Measurements from ENCODE around the gene CNTNAP1.
"Not testable (repeated sequence)": the region's sequence is repeated elsewhere in the genome, so short reads cannot be mapped to it uniquely, and the experiment has no call there.

Gene CNTNAP1

DNA sequence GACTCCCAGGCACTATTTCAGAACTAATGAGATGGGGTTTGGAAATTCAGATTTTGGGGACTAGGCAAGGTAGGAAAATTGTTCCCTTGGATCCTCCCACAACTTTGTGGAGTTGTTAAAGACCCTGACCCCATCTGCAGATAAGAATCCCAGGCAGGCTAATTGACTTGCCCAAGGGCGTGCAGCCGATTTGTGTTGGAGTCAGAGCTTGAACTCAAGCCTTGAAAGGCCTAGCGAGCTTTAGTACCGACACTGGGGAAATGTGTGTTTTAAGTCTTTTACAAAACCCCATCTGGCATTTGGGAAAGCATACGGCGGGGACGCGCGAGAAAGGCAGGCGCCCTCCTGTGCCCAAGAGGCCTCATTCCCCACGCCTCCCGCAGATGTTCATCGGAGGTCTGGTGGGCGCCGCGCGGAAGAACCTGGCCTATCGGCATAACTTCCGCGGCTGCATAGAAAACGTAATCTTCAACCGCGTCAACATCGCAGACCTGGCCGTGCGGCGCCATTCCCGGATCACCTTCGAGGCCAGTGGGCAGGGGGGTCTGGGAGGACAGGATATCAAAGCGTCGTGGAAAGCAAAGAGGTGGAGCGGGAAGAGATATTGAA lies 4.3 kb downstream of the CNTNAP1 start:
- no peak for DNase-seq

- DNase-seq, result no peak
These were observed 5.5 kb downstream of the CNTNAP1 start for GRCh38 chr17:42687707-42688320.

- DNase-seq, result no peak
These were observed 8.3 kb downstream of the CNTNAP1 start for GRCh38 chr17:42690596-42690995.

DNA sequence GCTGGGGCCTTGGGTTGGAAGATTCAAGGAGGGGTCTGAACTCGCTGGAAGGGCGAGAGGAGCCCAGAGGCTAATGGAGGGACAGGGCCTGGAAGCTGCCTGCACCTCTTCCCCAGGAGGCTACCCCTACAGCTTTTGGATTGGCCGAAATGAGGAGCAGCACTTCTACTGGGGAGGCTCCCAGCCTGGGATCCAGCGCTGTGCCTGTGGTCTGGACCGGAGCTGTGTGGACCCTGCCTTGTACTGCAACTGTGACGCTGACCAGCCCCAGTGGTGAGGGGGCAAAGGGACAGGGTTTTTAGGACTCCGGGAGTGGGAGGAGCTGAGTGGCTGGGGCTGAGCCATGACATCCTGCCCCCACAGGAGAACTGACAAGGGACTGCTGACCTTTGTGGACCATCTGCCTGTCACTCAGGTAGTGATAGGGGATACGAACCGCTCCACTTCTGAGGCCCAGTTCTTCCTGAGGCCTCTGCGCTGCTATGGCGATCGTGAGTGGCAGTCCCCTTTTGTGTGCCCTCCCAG lies 8.8 kb downstream of the CNTNAP1 start:
- no peak for DNase-seq

GRCh38 chr17:42692489-42692888 lies 10.2 kb downstream of the CNTNAP1 start:
- no peak for DNase-seq

DNA sequence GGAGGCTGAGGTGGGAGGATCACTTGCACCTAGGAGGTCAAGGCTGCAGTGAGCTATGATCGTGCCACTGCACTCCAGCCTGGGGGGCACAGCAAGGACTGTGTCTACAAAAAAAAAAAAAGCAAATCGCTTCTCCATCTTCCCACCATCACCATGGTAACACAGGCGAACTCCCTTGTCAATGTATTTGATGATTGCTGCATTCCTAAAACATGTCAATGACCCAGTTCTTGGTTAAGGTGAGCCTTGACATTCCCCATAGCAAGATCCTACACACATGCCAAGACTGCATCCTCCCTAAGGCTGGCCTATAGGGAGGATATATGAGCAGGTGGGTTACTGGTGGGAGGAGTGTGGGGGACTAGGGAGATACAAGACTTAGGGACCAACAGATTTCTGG lies 12.2 kb downstream of the CNTNAP1 start:
- DNase-seq, result no peak

DNA sequence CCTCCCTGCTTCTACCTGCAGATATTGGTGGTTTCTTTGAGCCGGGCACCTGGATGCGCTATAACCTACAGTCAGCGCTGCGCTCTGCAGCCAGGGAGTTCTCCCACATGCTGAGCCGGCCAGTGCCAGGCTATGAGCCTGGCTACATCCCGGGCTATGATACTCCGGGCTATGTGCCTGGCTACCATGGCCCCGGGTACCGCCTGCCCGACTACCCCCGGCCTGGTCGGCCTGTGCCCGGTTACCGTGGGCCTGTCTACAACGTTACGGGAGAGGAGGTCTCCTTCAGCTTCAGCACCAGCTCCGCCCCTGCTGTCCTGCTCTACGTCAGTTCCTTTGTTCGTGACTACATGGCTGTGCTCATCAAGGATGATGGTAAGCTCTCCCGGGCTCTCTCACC lies 13.2 kb downstream of the CNTNAP1 start:
- DNase-seq, result no peak

- DNase-seq, result no peak
These were observed 14.9 kb downstream of the CNTNAP1 start for GRCh38 chr17:42697108-42697811.

DNA sequence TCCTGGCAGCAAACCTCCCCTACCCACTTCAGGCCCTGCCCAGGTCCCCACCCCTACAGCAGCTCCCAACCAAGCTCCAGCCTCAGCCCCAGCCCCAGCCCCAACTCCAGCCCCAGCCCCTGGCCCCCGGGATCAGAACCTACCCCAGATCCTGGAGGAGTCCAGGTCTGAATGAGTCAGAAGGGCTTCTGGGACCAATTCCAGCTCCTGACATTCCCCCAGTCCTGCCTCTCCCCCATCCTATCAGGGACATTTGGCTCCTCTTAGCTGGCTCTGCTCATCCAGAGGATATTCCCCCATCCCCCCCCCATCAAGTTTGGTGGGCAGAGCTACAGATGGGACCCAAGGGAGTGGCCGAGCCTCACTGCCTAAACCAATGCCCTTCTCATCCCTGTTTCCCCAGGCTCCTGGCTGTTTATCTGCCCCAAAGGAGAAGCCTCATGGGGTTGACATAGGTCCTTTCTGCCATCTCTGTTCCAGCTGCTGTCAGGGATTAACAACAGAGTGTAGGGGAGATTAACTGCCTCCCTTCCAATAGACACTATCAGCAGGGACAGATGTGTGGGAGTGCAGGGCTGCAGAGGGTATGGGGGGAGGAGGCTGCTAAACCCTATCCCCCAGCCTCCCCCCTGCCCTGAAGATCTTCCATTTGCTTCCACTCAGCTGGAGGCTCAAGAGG lies 16.5 kb downstream of the CNTNAP1 start:
- no peak for DNase-seq

GRCh38 chr17:42699415-42699740 lies 17.0 kb downstream of the CNTNAP1 start:
- no peak for DNase-seq

GRCh38 chr17:42700586-42701289 lies 18.4 kb downstream of the CNTNAP1 start:
- DNase-seq, result no peak

DNA sequence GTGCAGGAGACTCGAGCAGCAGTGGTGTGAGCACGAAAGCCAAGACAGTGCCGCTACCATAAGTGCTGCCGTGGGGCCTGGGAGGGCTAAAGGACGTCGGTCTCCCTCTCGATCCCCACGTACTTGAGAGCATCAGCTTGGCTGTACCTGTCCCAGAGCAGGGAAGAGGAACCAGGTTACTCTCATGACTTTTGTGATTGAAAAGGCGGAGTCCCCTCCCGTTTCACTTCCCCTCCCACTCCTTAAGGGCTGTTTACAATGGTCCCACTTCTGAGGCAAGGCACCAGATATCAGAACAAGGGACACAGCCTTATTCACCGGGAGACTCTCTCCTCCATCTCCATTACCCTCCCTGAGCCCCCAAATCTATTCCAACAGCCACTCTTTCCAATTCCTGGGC lies 20.1 kb downstream of the CNTNAP1 start:
- no peak for DNase-seq

DNA sequence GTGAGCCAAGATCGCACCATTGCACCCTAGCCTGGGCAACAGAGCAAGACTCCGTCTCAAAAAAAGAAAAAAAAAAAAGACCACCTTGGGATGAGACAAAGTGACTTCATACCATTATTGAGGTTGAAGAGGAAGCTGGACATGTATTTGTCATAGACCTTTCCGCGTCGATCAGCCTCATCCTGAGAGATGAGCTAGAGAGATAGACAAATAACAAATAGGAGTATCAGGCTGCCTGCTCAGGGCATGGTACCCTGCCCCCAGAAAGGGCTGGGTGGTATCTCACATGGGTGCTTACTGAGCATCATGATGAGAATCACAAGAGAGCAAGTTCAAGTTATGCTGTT lies 22.1 kb downstream of the CNTNAP1 start:
- DNase-seq, result no peak

- DNase-seq, result peak; percentile 10
These were observed 22.6 kb downstream of the CNTNAP1 start for GRCh38 chr17:42704837-42705494.

- DNase-seq, result no peak
These were observed 24.4 kb downstream of the CNTNAP1 start for GRCh38 chr17:42706732-42707131.

- no peak for DNase-seq
These were observed 26.3 kb downstream of the CNTNAP1 start for GRCh38 chr17:42708588-42708987.

GRCh38 chr17:42709561-42709960 lies 27.2 kb downstream of the CNTNAP1 start:
- DNase-seq, result no peak

GRCh38 chr17:42720996-42721583 lies 38.8 kb downstream of the CNTNAP1 start:
- DNase-seq, result peak; percentile 58

- DNase-seq, result no peak
These were observed 41.3 kb downstream of the CNTNAP1 start for GRCh38 chr17:42723636-42724035.

- DNase-seq, result no peak
These were observed 42.8 kb downstream of the CNTNAP1 start for GRCh38 chr17:42725143-42725542.

DNA sequence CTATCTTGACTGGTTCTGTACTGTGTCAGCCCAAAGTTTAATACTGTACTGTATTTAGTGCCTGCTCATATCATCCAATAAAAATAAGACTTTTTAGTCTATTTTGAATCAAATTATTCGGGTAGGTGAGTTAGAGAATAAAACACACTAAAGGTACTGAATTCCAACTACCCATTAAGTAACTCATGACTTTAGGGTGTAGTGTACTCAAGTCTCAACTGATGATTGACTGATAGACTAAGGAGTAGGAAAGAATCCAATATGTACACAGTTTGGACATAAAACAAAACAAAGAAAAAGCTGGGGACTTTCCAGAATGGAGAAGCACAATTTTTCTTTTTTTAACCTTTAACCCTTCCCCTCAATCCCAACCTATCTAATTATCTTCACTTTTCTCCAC lies 58.4 kb downstream of the CNTNAP1 start:
- DNase-seq, result no peak

- not testable (repeated sequence) for DNase-seq
These were observed 60.6 kb downstream of the CNTNAP1 start for GRCh38 chr17:42742916-42743315.
